ENCODE measurements around the gene BPIFA1. TPM values are rescaled to one million over a fixed set of nuclear protein-coding genes. Genes with fewer than 3 reads are reported as not detected.

BPIFA1 gene
- total and polyA plus RNA-seq, 9 of the 15 experiments (the other 6 are each of a cell fraction or from before 2014, with no cell fraction given) = not detected

GRCh38 chr20:33203444-33203843 is 32.4 kb upstream of the BPIFA1 start:
- Histone ChIP-seq H3K4me1 (replicated peaks in 1 of 2; ENCODE audit: control insufficient read depth in 2 of 2, insufficient read depth in 2 of 2, low read length in 2 of 2) (no peaks in the 10 kb centered on the region), H3K79me2 (ENCODE audit: control insufficient read depth, insufficient read depth, low read length) (no peaks in the 10 kb centered on the region), H2AFZ (ENCODE audit: low read depth, low read length) (no peak overlapping the region), H3K27me3 (ENCODE audit: control insufficient read depth in 2 of 2, insufficient read depth in 2 of 2, low read length in 2 of 2) (peaks cover 0 to 2% of the 10 kb centered on the region in 2 experiments; a peak in 3 of 5 replicates), H3K36me3 (ENCODE audit: control insufficient read depth, insufficient read depth, low read length) (no peaks in the 10 kb centered on the region), H3K9ac (ENCODE audit: insufficient read depth in 1 of 2, low read depth in 2 of 2, low read length in 2 of 2) (no peak overlapping the region), H3K4me2 (ENCODE audit: insufficient read depth, low read length) (no peak overlapping the region), H4K20me1 (replicated peaks; ENCODE audit: control insufficient read depth, insufficient read depth, low read length) (no peaks in the 10 kb centered on the region; the same call in 1 of the 2 replicates), H3K9me1 (ENCODE audit: control insufficient read depth, insufficient read depth, low read length) (no peaks in the 10 kb centered on the region), H3K9me3 (replicated peaks; ENCODE audit: control insufficient read depth, insufficient read depth, low read depth, low read length) (no peaks in the 10 kb centered on the region), H3K4me3 (no peak overlapping the region), H3K27ac (ENCODE audit: extremely low read depth, low read depth, low read length) (no peak overlapping the region)
- FAIRE-seq (no peak), ATAC-seq (no peak), DNase-seq (ENCODE audit: extremely low read depth in 1 of 4, low spot score in 3 of 4) (no peak)
- ChIA-PET POLR2A (interaction anchor here (0.6 to 0.7 kb wide), 2 partner anchors 121 to 976 kb away, joined by 4 read pairs; no protein-coding TSS in a partner anchor), CTCF (ENCODE audit: low intra/inter-chr PET ratio) (no interaction called here)
- no peak for TF ChIP-seq SRSF1 (IDR thresholded peaks at IDR 0.05; ENCODE audit: low read depth, low read length)
- TF ChIP-seq ZNF24 (IDR thresholded peaks at IDR 0.05) = no peak
- TF ChIP-seq ZNF316 (IDR thresholded peaks at IDR 0.05) = peak; percentile 57
- in situ Hi-C loops (cut with MboI) (no loop called here), intact Hi-C loops (cut with micrococcal nuclease) (no loop called here)
- 1% methylated on average over 3 of the region's 3 CpGs for WGBS (ENCODE audit: insufficient coverage, low coverage, missing lambda C conversion rate)
- no TSS peak for BruUV-seq (replicated peaks)

- under 1% methylated on average over 13 of the region's 13 CpGs for WGBS (ENCODE audit: insufficient coverage, low coverage, missing lambda C conversion rate)
- FAIRE-seq (peak; percentile 86), DNase-seq (ENCODE audit: extremely low read depth in 1 of 4, low spot score in 3 of 4) (peak; percentile 71 to 81 (median 76)), ATAC-seq (peak; percentile 91)
- no peak overlapping the region for H3K4me2 ChIP-seq (ENCODE audit: insufficient read depth, low read length)
- CTCF ChIA-PET (ENCODE audit: low intra/inter-chr PET ratio) = no interaction called here
- H3K9ac ChIP-seq (ENCODE audit: insufficient read depth in 1 of 2, low read depth in 2 of 2, low read length in 2 of 2) = no peak overlapping the region
- BruUV-seq (replicated peaks) = no TSS peak
- H2AFZ ChIP-seq (ENCODE audit: low read depth, low read length) = no peak overlapping the region
- H3K27me3 ChIP-seq (ENCODE audit: control insufficient read depth in 2 of 2, insufficient read depth in 2 of 2, low read length in 2 of 2) = peaks cover 0 to 1% of the 10 kb centered on the region in 2 experiments; a peak in 3 of 5 replicates
- intact Hi-C loops (cut with micrococcal nuclease) (loop anchor here (5.0 kb wide), 1 partner anchor 112 kb away; no protein-coding TSS in a partner anchor), in situ Hi-C loops (cut with MboI) (no loop called here)
- POLR2A ChIA-PET = no interaction called here
- no peaks in the 10 kb centered on the region for H3K9me3 ChIP-seq (replicated peaks; ENCODE audit: control insufficient read depth, insufficient read depth, low read depth, low read length)
- H3K27ac ChIP-seq (ENCODE audit: extremely low read depth, low read depth, low read length) = no peak overlapping the region
- no peaks in the 10 kb centered on the region for H3K9me1 ChIP-seq (ENCODE audit: control insufficient read depth, insufficient read depth, low read length)
- H3K4me3 ChIP-seq = no peak overlapping the region
- no peaks in the 10 kb centered on the region; a peak in 1 of 5 replicates for H3K4me1 ChIP-seq (replicated peaks in 1 of 2; ENCODE audit: control insufficient read depth in 2 of 2, insufficient read depth in 2 of 2, low read length in 2 of 2)
- H4K20me1 ChIP-seq (replicated peaks; ENCODE audit: control insufficient read depth, insufficient read depth, low read length) = no peaks in the 10 kb centered on the region; the same call in 1 of the 2 replicates
- no peaks in the 10 kb centered on the region for H3K36me3 ChIP-seq (ENCODE audit: control insufficient read depth, insufficient read depth, low read length)
- H3K79me2 ChIP-seq (ENCODE audit: control insufficient read depth, insufficient read depth, low read length) = no peaks in the 10 kb centered on the region
- TF ChIP-seq ARID4B (CRISPR knock-in tag; IDR thresholded peaks at IDR 0.05) (peak; percentile 63), NCOA1 (IDR thresholded peaks at IDR 0.05; ENCODE audit: low read depth) (0 out of 2 replicates have a peak, but pooled peaks have one; percentile 48), DMBX1 (CRISPR knock-in tag; IDR thresholded peaks at IDR 0.05; ENCODE audit: borderline replicate concordance) (peak; percentile 64; the same call in 1 of the 2 replicates), CREB1 (IDR thresholded peaks at IDR 0.05) (no peak), CREB1 (CRISPR knock-in tag; IDR thresholded peaks at IDR 0.05) (0 out of 2 replicates have a peak, but pooled peaks have one; percentile 25), BCL6 (CRISPR knock-in tag; IDR thresholded peaks at IDR 0.05) (0 out of 2 replicates have a peak, but pooled peaks have one; percentile 31), STAG1 (CRISPR knock-in tag; IDR thresholded peaks at IDR 0.05; ENCODE audit: borderline replicate concordance) (peak; percentile 27; the same call in 1 of the 2 replicates), ZNF431 (CRISPR knock-in tag; IDR thresholded peaks at IDR 0.05) (0 out of 2 replicates have a peak, but pooled peaks have one; percentile 30), TFAP4 (CRISPR knock-in tag; IDR thresholded peaks at IDR 0.05; ENCODE audit: borderline replicate concordance) (peak; percentile 53; the same call in 1 of the 2 replicates)
Observed at GRCh38 chr20:33209789-33210188, 26.0 kb upstream of the BPIFA1 start.

Data from K562 (cell line).